GM18873 (cell line): ENCODE results near the gene GSK3A.

Experiments
- ATAC-seq: cut with Tn5 transposase; IDR thresholded peaks from one replicate; pipeline ENCODE4 v1.9.1; 2021; ENCODE audit warnings: mild to moderate bottlenecking, moderate library complexity, moderate number of reproducible peaks; ENCODE audit not compliant: unreplicated experiment, low FRiP score

Gene GSK3A

DNA sequence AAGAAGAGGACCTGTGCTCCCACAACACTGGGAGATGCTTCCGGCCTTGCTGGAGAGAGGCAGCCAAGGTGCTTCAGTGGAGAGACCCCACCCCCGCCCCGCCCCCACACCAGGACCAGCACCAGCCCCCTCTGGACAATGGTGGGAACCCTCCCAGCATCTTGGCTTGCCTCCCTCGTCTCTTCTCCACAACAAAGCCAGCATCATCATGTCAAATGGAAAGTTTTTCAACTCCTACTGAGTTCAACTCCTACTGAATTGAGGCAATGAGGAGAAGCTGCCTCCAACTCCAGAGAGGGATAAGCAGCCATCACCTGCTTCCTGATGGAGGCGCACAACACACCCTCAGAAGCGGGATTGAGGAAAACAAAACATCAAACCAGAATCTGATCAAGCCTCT, 37.7 kb downstream of the GSK3A start:
- ATAC-seq = no peak

GRCh38 chr19:42203700-42204099, 38.7 kb downstream of the GSK3A start:
- no peak for ATAC-seq

DNA sequence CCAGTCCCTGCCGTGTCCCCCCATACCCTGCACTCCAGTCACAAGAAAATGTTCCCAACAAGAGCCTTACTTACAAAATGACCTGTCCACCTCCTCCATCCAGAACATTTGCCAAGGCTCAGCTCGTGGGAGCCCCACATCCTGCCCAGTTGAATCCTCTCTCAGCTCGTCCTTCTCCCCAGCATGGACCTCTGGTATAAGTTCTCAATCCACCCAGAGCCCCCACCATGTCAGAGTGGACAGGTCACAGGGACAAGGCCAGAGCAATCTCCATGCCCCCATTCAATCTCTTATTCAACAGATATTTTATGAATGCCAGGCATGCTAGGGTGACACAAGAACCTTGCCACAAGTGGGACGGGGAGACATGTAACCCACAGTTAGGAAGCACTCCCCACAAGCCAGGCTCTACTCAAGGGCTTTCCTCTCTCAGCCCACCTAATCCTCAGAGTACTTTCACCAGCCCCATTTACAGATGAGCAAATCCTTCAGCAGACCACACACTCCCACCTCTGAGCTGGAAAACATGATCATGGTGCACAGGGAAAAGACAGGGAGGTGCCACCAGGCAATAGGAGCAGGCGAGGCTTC, 40.0 kb downstream of the GSK3A start:
- ATAC-seq = no peak

DNA sequence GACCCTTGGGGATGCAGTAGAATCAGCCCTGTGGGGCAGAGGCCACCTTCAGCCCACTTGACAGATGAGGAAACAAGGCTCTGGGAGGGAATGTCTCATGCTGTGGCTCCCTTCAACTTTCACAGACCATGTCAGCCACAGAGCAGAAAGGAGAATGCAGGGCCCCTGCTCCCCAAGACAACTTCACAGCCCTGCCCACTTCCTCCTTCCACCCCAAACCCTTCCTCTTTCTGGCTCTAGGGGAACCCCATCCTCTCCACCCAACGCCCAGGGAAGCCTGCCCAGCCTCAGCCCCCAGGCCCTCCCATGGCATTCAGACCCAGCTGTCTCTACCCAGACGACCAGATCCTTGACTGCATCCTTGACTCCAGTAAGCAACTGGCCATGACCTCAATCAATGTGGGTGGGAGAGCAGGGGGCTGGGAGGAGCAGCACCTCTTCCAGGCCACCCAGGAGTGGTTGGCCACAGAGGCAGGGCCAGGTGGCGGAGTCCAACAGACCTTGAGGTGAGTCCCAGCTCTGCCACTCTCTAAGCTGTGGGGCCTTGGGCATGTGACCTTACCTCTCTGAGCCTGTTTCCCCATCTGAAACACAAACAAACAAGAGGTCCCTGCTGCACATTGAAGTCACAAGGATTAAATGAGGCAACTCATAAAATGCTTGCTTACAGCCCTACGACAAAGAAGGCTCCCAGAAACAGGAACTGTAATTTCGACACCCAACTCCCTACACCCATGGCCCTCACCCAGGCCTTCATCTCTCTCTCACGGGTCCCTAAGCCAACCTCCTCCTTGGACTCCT, 40.7 kb downstream of the GSK3A start:
- no peak for ATAC-seq

DNA sequence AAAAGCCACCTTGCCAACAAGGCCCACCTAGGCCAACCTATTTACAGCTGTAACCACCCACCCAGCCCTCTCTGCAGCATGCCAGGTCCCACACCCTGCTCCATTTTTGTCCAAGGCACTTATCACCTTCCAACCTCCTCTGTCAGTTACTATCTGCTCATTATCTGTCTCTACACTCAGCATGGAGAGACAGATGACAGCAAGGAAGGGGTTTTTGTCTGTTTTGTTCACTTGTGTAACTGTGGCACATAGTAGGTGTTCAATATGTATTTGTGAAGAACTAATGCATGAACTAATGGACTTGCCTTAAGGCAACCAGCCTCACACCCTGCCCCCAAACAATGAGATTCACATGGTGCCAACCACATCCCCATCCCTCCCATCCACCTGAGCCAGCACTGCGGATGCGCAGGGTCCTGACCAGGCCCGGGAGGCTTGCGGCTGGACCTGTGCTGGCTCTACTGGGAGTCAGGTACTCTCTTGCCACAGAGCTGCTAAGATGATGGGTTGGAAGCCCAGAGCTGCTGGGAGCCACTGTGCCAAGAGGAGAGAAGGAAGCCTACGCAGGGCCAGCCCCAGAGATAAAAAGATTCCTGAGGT, 42.2 kb downstream of the GSK3A start:
- ATAC-seq = no peak

- peak; percentile 18 for ATAC-seq
Measured at GRCh38 chr19:42199440-42200115, 42.8 kb downstream of the GSK3A start.

DNA sequence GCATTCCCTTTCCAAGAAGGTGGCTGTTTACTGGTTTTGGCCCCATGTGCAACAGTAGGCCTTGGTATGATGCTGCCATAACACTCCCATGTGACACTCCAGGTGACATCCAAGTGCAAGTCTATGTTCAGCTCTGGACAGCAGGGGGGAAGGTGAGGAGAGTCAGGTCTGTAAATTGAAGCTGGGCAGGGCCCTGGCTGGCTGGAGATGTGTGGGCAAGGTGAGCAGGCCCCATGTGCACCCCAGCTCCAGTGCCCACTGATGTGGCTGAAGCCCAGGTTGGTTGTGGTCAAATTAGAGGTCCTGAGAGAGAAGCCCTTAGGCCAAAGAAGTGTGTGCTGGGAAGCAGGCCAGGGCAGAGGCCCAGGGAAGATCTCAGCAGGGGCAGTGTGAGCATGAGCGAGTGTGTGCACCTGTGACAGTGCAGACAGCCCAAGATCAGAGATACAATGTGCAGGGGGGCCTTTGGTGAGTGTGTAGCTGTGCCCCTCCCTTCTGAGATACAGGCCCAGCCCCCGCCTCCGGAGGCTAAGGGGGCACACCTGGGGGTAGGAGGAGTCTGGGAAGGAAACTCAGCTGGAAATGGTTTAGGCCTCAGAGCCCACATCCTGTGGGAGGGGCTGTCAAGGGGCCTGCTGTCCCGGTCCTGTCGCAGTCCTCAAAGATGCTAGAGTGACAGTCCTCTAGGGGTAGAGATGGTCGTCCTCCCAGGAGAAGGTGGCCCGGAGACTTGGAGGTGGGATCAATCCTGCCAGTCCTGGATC, 43.5 kb downstream of the GSK3A start:
- ATAC-seq = peak; percentile 57

- ATAC-seq = no peak
Measured at GRCh38 chr19:42197375-42197817, 45.0 kb downstream of the GSK3A start.

GRCh38 chr19:42196011-42197001, 46.1 kb downstream of the GSK3A start:
- ATAC-seq = no peak

DNA sequence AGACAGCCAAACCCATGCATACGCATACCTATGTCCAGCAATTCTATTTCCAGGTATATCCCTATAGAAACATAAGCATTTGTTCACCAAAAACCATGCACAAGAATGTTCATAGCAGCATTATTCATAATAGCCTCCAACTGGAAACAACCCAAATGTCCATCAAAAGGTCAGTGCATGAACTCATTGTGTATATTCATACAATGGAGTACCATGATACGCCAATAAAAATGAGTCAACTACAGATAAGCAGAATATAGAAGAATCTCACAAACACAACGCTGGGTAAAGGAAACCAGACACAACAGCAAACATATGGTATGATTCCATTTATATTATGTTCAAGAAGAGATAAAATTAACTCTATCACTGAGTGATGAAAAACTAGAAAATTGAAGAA, 48.7 kb downstream of the GSK3A start:
- no peak for ATAC-seq

DNA sequence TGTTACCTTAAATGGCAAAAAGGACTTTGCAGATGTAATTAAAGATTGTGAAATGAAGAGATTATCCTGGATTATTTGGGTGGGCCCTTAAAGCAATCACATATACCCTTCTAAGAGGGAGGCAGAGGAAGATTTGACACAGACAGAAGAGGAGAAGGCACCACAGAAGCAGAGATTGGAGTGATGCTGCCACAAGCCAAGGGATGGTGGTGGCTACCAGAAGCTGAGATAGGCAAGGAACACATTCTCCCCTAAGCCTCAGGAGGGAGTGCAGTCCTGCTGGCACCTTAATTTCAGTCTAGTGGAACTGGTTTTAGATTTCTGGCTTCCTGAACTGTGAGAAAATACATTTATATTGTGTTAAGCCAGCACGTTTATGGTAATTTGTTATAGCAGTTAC, 49.1 kb downstream of the GSK3A start:
- ATAC-seq = no peak

GRCh38 chr19:42191855-42192254, 50.5 kb downstream of the GSK3A start:
- ATAC-seq = no peak

- ATAC-seq = no peak
Measured at GRCh38 chr19:42191330-42191729, 51.1 kb downstream of the GSK3A start.

DNA sequence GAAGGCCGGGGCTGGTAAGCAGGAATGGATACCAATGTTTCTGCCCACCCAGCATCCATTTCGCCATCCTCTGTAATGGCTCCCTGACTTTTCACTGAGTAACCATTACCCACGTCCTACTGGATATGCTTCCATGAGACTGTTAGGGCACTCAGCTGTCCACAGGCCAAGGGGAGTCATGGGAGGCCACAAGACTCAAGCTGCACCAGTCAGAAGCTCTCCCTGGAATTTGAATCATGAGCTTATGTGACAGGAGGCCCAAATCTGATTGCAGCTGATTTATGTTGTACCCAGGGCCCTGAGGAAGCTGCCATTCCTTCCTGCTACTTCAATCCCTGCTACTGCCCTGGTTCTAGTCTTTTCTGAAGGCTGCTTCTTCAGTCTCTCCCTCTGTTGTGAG, 53.3 kb downstream of the GSK3A start:
- no peak for ATAC-seq

GRCh38 chr19:42188665-42189064, 53.7 kb downstream of the GSK3A start:
- ATAC-seq = no peak

DNA sequence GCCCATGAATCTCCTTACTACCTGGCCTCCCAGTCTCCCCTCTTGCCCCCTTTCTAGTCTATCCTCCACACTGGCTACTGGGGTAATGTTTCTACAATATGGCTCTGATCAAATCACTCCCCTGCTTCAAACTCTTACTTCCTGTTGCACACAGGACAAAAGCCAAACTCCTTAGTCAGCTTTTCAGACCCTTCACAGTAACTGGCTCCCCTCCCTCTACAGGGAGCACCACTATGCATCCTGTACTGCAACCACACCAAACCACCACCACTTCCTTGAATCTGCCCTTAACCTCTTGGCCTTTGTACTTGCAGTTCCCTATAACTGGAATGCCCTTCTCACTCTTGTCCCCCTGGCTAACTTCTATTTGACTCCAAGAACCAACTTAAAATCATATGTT, 57.1 kb downstream of the GSK3A start:
- ATAC-seq = no peak

DNA sequence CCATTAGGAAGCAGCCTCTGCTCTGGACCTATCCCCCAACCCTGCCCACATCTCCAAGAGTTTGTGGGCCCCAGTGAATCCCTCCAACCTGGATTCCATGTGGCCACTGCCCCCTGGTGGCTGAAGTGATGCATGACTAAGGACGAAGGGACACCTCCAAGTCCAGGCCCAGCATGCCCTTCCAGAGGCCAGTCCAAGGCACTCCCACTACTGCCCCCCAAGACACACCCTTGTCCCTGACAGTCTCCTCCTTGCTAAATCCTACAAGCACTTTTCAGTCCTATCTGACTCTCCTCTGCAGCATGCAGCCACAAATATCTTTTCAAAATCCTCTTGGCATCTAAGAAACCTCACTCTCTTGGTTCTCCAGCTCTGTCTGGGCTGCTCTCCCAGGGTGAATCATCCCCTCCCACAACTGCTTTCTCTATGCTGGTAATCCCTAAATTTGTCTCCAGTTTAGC, 58.0 kb downstream of the GSK3A start:
- no peak for ATAC-seq
